GM12891 (cell line): Measurements from ENCODE around the gene CSF1R.

Experiments used
- DNase-seq: peaks from one replicate; pipeline ENCODE4 v3.0.0; 2011; ENCODE audit warnings: low spot score; ENCODE audit not compliant: insufficient read length
- FAIRE-seq: peaks from 2 replicates; lab custom pipeline; 2011; peaks lifted over from hg19 to GRCh38; lab: Jason Lieb, UNC
- PAX5 ChIP-seq: IDR thresholded peaks from 2 replicates; pipeline ENCODE4 v1.6.1; 2011; ENCODE audit warnings: low read length, moderate library complexity, mild to moderate bottlenecking; ENCODE audit not compliant: insufficient read depth, severe bottlenecking
- POLR2A ChIP-seq: IDR thresholded peaks from 2 replicates; pipeline ENCODE4 v1.6.1; 2011; ENCODE audit warnings: low read depth, low read length, control low read depth
- POLR2AphosphoS5 ChIP-seq: IDR thresholded peaks from 2 replicates; pipeline ENCODE4 v1.6.1; 2011; ENCODE audit warnings: low read depth, low read length, control low read depth
- POU2F2 ChIP-seq: IDR thresholded peaks from 2 replicates; pipeline ENCODE4 v1.6.1; 2011; ENCODE audit warnings: low read depth, mild to moderate bottlenecking, control low read depth, low read length, moderate library complexity
- SPI1 ChIP-seq: IDR thresholded peaks from 2 replicates; pipeline ENCODE4 v1.6.1; 2011; ENCODE audit warnings: low read depth, low read length, control low read depth
- TAF1 ChIP-seq: IDR thresholded peaks from 2 replicates; pipeline ENCODE4 v1.6.1; 2011; ENCODE audit warnings: low read depth, low read length, control low read depth

CSF1R gene

GRCh38 chr5:150113047-150113744 is 26.8 kb upstream of the CSF1R start:
- TF ChIP-seq SPI1 (no peak), POU2F2 (no peak), POLR2AphosphoS5 (no peak), PAX5 (no peak), POLR2A (no peak), TAF1 (no peak)
- DNase-seq (peak; percentile 8), FAIRE-seq (no peak)

GRCh38 chr5:150112201-150113046 is 26.1 kb upstream of the CSF1R start:
- no peak for FAIRE-seq
- TF ChIP-seq TAF1, result no peak
- no peak for TF ChIP-seq POU2F2
- TF ChIP-seq POLR2AphosphoS5, result no peak
- TF ChIP-seq SPI1, result no peak
- TF ChIP-seq PAX5, result no peak
- TF ChIP-seq POLR2A, result no peak
- DNase-seq, result peak; percentile 5

GRCh38 chr5:150111122-150111521 is 24.8 kb upstream of the CSF1R start:
- no peak for FAIRE-seq
- no peak for DNase-seq
- TF ChIP-seq POLR2A (no peak), SPI1 (no peak), POLR2AphosphoS5 (no peak), TAF1 (no peak), POU2F2 (no peak), PAX5 (no peak)

GRCh38 chr5:150109921-150110320 is 23.6 kb upstream of the CSF1R start:
- DNase-seq (no peak), FAIRE-seq (no peak)
- TF ChIP-seq POU2F2, result no peak

- TF ChIP-seq POU2F2 (no peak), TAF1 (no peak), POLR2AphosphoS5 (no peak), SPI1 (no peak), POLR2A (no peak), PAX5 (no peak)
- FAIRE-seq (no peak), DNase-seq (peak; percentile 2)
These were observed 22.6 kb upstream of the CSF1R start for GRCh38 chr5:150108711-150109514.

- FAIRE-seq (no peak), DNase-seq (no peak)
- TF ChIP-seq PAX5, result no peak
- no peak for TF ChIP-seq POLR2AphosphoS5
- TF ChIP-seq TAF1, result no peak
- no peak for TF ChIP-seq POLR2A
- no peak for TF ChIP-seq SPI1
- TF ChIP-seq POU2F2, result no peak
These were observed 21.6 kb upstream of the CSF1R start for GRCh38 chr5:150107909-150108447.

GRCh38 chr5:150106674-150107426 is 20.5 kb upstream of the CSF1R start:
- TF ChIP-seq PAX5, result no peak
- DNase-seq (no peak), FAIRE-seq (no peak)

GRCh38 chr5:150105928-150106615 is 19.7 kb upstream of the CSF1R start:
- TF ChIP-seq PAX5, result no peak
- no peak for TF ChIP-seq POLR2AphosphoS5
- TF ChIP-seq TAF1, result no peak
- TF ChIP-seq SPI1, result no peak
- FAIRE-seq (no peak), DNase-seq (no peak)

GRCh38 chr5:150104550-150104870 is 18.2 kb upstream of the CSF1R start:
- DNase-seq, result no peak
- no peak for TF ChIP-seq TAF1
- no peak for FAIRE-seq
